ENCODE results near the gene HOXB7.

Gene HOXB7

GRCh38 chr17:48610282-48611211 is at the start of gene HOXB7:
TSS of gene HOXB7 (minus strand) at chr17:48611017. CDS start at chr17:48610918, 99 bp downstream.
- DNase-seq, result no peak

- no peak for DNase-seq
Measured at GRCh38 chr17:48655913-48656312, 45.1 kb upstream of the HOXB7 start.

- no peak for DNase-seq
Measured at GRCh38 chr17:48649741-48650140, 38.9 kb upstream of the HOXB7 start.

- DNase-seq, result no peak
Measured at GRCh38 chr17:48647963-48648245, 37.1 kb upstream of the HOXB7 start.

- no peak for DNase-seq
Measured at GRCh38 chr17:48647103-48647962, 36.5 kb upstream of the HOXB7 start.

GRCh38 chr17:48646183-48647102 is 35.6 kb upstream of the HOXB7 start:
- DNase-seq, result no peak

- no peak for DNase-seq
Measured at GRCh38 chr17:48645639-48646182, 34.9 kb upstream of the HOXB7 start.

- DNase-seq, result no peak
Measured at GRCh38 chr17:48644910-48645557, 34.2 kb upstream of the HOXB7 start.

GRCh38 chr17:48644159-48644558 is 33.3 kb upstream of the HOXB7 start:
- DNase-seq, result no peak

GRCh38 chr17:48643697-48644012 is 32.8 kb upstream of the HOXB7 start:
- no peak for DNase-seq

GRCh38 chr17:48642843-48643696 is 32.3 kb upstream of the HOXB7 start:
- no peak for DNase-seq

- DNase-seq, result no peak
Measured at GRCh38 chr17:48642059-48642842, 31.4 kb upstream of the HOXB7 start.

- DNase-seq, result no peak
Measured at GRCh38 chr17:48641541-48642058, 30.8 kb upstream of the HOXB7 start.

- no peak for DNase-seq
Measured at GRCh38 chr17:48640858-48641180, 30.0 kb upstream of the HOXB7 start.

- no peak for DNase-seq
Measured at GRCh38 chr17:48639982-48640857, 29.4 kb upstream of the HOXB7 start.

- DNase-seq, result no peak
Measured at GRCh38 chr17:48639136-48639535, 28.3 kb upstream of the HOXB7 start.

GRCh38 chr17:48637323-48638260 is 26.8 kb upstream of the HOXB7 start:
- no peak for DNase-seq
